Measurements from ENCODE around the gene BCKDK. TPM values are rescaled to one million over a fixed set of nuclear protein-coding genes. Genes with fewer than 3 reads are reported as not detected.

The BCKDK gene
- total and polyA plus RNA-seq, 2 of the 13 experiments (the other 11 are each of a cell fraction or from before 2014, with no cell fraction given): 24.9 to 42.6 TPM

- TF ChIP-seq MIER2 (CRISPR knock-in tag; IDR thresholded peaks at IDR 0.05) (no peak; the same call in 1 of the 2 replicates), THRA (CRISPR knock-in tag; IDR thresholded peaks at IDR 0.05; ENCODE audit: borderline replicate concordance) (peak; percentile 82; the same call in 1 of the 2 replicates), ZGPAT (CRISPR knock-in tag; IDR thresholded peaks at IDR 0.05) (peak; percentile 84; the same call in 1 of the 2 replicates), MTA3 (CRISPR knock-in tag; IDR thresholded peaks at IDR 0.05) (no peak), SIX1 (CRISPR knock-in tag; IDR thresholded peaks at IDR 0.05; ENCODE audit: borderline replicate concordance) (0 out of 2 replicates have a peak, but pooled peaks have one; percentile 47), GATA4 (IDR thresholded peaks at IDR 0.05; ENCODE audit: borderline replicate concordance, low read depth) (no peak; the same call in 1 of the 2 replicates), ZNF367 (CRISPR knock-in tag; IDR thresholded peaks at IDR 0.05; ENCODE audit: borderline replicate concordance) (no peak), ZNF780A (CRISPR knock-in tag; IDR thresholded peaks at IDR 0.05) (no peak; the same call in 1 of the 2 replicates), ZNF354B (CRISPR knock-in tag; IDR thresholded peaks at IDR 0.05) (peak; percentile 75; the same call in 1 of the 2 replicates), GTF3A (CRISPR knock-in tag; conservative IDR thresholded peaks at IDR 0.05) (0 out of 2 replicates have a peak, but pooled peaks have one; percentile 73), EEA1 (CRISPR knock-in tag; IDR thresholded peaks at IDR 0.05; ENCODE audit: borderline replicate concordance) (no peak), CBX1 (IDR thresholded peaks at IDR 0.05; ENCODE audit: low read depth) (peak; percentile 25), SALL2 (CRISPR knock-in tag; IDR thresholded peaks at IDR 0.05) (peak; percentile 90; the same call in 1 of the 2 replicates), U2AF1 (optimal IDR thresholded peaks at IDR 0.05; ENCODE audit: low read depth, low read length) (peak; percentile 81), ZNF180 (CRISPR knock-in tag; IDR thresholded peaks at IDR 0.05; ENCODE audit: borderline replicate concordance, low read depth) (no peak; the same call in 1 of the 2 replicates), RFXANK (CRISPR knock-in tag; IDR thresholded peaks at IDR 0.05) (0 out of 2 replicates have a peak, but pooled peaks have one; percentile 21)
- TF ChIP-seq, protein P1, sequence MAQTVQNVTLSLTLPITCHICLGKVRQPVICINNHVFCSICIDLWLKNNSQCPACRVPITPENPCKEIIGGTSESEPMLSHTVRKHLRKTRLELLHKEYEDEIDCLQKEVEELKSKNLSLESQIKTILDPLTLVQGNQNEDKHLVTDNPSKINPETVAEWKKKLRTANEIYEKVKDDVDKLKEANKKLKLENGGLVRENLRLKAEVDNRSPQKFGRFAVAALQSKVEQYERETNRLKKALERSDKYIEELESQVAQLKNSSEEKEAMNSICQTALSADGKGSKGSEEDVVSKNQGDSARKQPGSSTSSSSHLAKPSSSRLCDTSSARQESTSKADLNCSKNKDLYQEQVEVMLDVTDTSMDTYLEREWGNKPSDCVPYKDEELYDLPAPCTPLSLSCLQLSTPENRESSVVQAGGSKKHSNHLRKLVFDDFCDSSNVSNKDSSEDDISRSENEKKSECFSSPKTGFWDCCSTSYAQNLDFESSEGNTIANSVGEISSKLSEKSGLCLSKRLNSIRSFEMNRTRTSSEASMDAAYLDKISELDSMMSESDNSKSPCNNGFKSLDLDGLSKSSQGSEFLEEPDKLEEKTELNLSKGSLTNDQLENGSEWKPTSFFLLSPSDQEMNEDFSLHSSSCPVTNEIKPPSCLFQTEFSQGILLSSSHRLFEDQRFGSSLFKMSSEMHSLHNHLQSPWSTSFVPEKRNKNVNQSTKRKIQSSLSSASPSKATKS (CRISPR knock-in tag; IDR thresholded peaks at IDR 0.05): no peak
- TF ChIP-seq, protein P2, sequence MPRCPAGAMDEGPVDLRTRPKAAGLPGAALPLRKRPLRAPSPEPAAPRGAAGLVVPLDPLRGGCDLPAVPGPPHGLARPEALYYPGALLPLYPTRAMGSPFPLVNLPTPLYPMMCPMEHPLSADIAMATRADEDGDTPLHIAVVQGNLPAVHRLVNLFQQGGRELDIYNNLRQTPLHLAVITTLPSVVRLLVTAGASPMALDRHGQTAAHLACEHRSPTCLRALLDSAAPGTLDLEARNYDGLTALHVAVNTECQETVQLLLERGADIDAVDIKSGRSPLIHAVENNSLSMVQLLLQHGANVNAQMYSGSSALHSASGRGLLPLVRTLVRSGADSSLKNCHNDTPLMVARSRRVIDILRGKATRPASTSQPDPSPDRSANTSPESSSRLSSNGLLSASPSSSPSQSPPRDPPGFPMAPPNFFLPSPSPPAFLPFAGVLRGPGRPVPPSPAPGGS (CRISPR knock-in tag; IDR thresholded peaks at IDR 0.05): peak; percentile 91
- TF ChIP-seq, protein P3, sequence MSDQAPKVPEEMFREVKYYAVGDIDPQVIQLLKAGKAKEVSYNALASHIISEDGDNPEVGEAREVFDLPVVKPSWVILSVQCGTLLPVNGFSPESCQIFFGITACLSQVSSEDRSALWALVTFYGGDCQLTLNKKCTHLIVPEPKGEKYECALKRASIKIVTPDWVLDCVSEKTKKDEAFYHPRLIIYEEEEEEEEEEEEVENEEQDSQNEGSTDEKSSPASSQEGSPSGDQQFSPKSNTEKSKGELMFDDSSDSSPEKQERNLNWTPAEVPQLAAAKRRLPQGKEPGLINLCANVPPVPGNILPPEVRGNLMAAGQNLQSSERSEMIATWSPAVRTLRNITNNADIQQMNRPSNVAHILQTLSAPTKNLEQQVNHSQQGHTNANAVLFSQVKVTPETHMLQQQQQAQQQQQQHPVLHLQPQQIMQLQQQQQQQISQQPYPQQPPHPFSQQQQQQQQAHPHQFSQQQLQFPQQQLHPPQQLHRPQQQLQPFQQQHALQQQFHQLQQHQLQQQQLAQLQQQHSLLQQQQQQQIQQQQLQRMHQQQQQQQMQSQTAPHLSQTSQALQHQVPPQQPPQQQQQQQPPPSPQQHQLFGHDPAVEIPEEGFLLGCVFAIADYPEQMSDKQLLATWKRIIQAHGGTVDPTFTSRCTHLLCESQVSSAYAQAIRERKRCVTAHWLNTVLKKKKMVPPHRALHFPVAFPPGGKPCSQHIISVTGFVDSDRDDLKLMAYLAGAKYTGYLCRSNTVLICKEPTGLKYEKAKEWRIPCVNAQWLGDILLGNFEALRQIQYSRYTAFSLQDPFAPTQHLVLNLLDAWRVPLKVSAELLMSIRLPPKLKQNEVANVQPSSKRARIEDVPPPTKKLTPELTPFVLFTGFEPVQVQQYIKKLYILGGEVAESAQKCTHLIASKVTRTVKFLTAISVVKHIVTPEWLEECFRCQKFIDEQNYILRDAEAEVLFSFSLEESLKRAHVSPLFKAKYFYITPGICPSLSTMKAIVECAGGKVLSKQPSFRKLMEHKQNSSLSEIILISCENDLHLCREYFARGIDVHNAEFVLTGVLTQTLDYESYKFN (CRISPR knock-in tag; conservative IDR thresholded peaks at IDR 0.05): no peak; the same call in 1 of the 2 replicates
Measured at GRCh38 chr16:31073970-31074813, 34.0 kb upstream of the BCKDK start, which contains the start of the genes ZNF646 and ZNF668 (continued).
